Smooth muscle cell (in vitro differentiated cells): ENCODE data around the gene RFX4. TPM values are rescaled to one million over a fixed set of nuclear protein-coding genes. Genes with fewer than 3 reads are reported as not detected.

Experiments used
- DNase-seq: peaks from one replicate; lab custom pipeline; 2025; ENCODE audit not compliant: unreplicated experiment; lab: John Stamatoyannopoulos, UW
- H2AFZ ChIP-seq: fragments of 200-600 bp; sonication (generic); 2 replicates; pipeline ENCODE4 v1.6.0; 2016; ENCODE audit warnings: antibody characterized with exemption, low read depth, mild to moderate bottlenecking
- H3F3A ChIP-seq: fragments of 200-600 bp; sonication (generic); 2 replicates; pipeline ENCODE4 v1.6.0; 2017; ENCODE audit warnings: antibody characterized with exemption, low read depth
- H3K27ac ChIP-seq: fragments of 200-600 bp; sonication (generic); 2 replicates; pipeline ENCODE4 v1.5.1; 2016; ENCODE audit warnings: low read depth, mild to moderate bottlenecking
- H3K27me3 ChIP-seq: fragments of 200-600 bp; sonication (generic); 2 replicates; pipeline ENCODE4 v1.6.1; 2016; ENCODE audit warnings: low read depth, mild to moderate bottlenecking
- H3K36me3 ChIP-seq: fragments of 200-600 bp; sonication (generic); 2 replicates; pipeline ENCODE4 v1.5.1; 2016; ENCODE audit warnings: low read depth
- H3K4me1 ChIP-seq: fragments of 200-600 bp; sonication (generic); 2 replicates; pipeline ENCODE4 v1.5.1; 2016; ENCODE audit warnings: low read depth
- H3K4me2 ChIP-seq: fragments of 200-600 bp; sonication (generic); 2 replicates; pipeline ENCODE4 v1.6.0; 2016; ENCODE audit warnings: mild to moderate bottlenecking
- H3K4me3 ChIP-seq: fragments of 200-600 bp; sonication (generic); 2 replicates; pipeline ENCODE4 v1.5.1; 2016; ENCODE audit warnings: mild to moderate bottlenecking
- H3K79me2 ChIP-seq: fragments of 200-600 bp; sonication (generic); 2 replicates; pipeline ENCODE4 v1.6.0; 2016; ENCODE audit warnings: low read depth, mild to moderate bottlenecking
- H3K9ac ChIP-seq: fragments of 200-600 bp; sonication (generic); 2 replicates; pipeline ENCODE4 v1.6.0; 2016; ENCODE audit warnings: low read depth
- H3K9me3 ChIP-seq: fragments of 200-600 bp; sonication (generic); replicated peaks from 2 replicates; pipeline ENCODE4 v1.5.1; 2016; ENCODE audit warnings: low read depth
- H4K20me1 ChIP-seq: fragments of 200-600 bp; sonication (generic); 2 replicates; pipeline ENCODE4 v1.6.0; 2016; ENCODE audit warnings: low read depth
- CTCF ChIP-seq: fragments of 200-600 bp; sonication (generic); IDR thresholded peaks from 2 replicates; pipeline ENCODE4 v1.5.1; 2017; ENCODE audit warnings: borderline replicate concordance, mild to moderate bottlenecking, antibody characterized with exemption; ENCODE audit not compliant: insufficient read depth, poor library complexity, severe bottlenecking
- WGBS: methylation state at CpG from one replicate; pipeline ENCODE4 v1.1.7; 2016; ENCODE audit warnings: low lambda C conversion rate; 5-methylcytosine and 5-hydroxymethylcytosine counted together
- polyA plus RNA-seq: library from polyadenylated mRNA; unstranded; fragments of >200 nt; fragmentation: Nextera tagmentation; extraction: Ambion mirVana; gene quantifications from 2 replicates; pipeline ENCODE4 v1.2.1, GENCODE V29; 2016
- total RNA-seq: library from RNA; depleted of rRNA; stranded (reverse); fragments of >200 nt; gene quantifications from 2 replicates; pipeline ENCODE4 v1.2.3, GENCODE V29; 2014

The RFX4 gene
- total and polyA plus RNA-seq, 2 experiments from 2014 or later: not detected

- H3K9ac ChIP-seq: no peak overlapping the region
- H3K79me2 ChIP-seq: no peaks in the 10 kb centered on the region
- H3K27me3 ChIP-seq: no peaks in the 10 kb centered on the region
- H3K27ac ChIP-seq: no peak overlapping the region
- H3K4me3 ChIP-seq: no peak overlapping the region
- H3K36me3 ChIP-seq: no peaks in the 10 kb centered on the region
- H3F3A ChIP-seq: no peaks in the 10 kb centered on the region
- WGBS: 95% methylated on average over 4 of the region's 4 CpGs
- no peak overlapping the region for H3K4me2 ChIP-seq
- H3K4me1 ChIP-seq: peaks cover 25% of the 10 kb centered on the region
- H3K9me3 ChIP-seq: no peaks in the 10 kb centered on the region
- H4K20me1 ChIP-seq: no peaks in the 10 kb centered on the region
- TF ChIP-seq CTCF: no peak
- DNase-seq: no peak
- H2AFZ ChIP-seq: no peak overlapping the region
Measured at GRCh38 chr12:106745181-106745745, 162.5 kb downstream of the RFX4 start.

GRCh38 chr12:106747973-106748436 is 165.2 kb downstream of the RFX4 start:
- Histone ChIP-seq H3K4me1 (peaks cover 16% of the 10 kb centered on the region), H3F3A (no peaks in the 10 kb centered on the region), H3K79me2 (no peaks in the 10 kb centered on the region), H3K4me2 (no peak overlapping the region), H3K27me3 (no peaks in the 10 kb centered on the region), H3K9ac (no peak overlapping the region), H4K20me1 (no peaks in the 10 kb centered on the region), H3K27ac (no peak overlapping the region), H3K9me3 (no peaks in the 10 kb centered on the region), H2AFZ (no peak overlapping the region), H3K4me3 (no peak overlapping the region), H3K36me3 (no peaks in the 10 kb centered on the region)
- WGBS: 95% methylated on average over 3 of the region's 3 CpGs
- DNase-seq: no peak
- TF ChIP-seq CTCF: no peak

GRCh38 chr12:106750524-106750923 is 167.7 kb downstream of the RFX4 start:
- no peak overlapping the region for H3K27ac ChIP-seq
- TF ChIP-seq CTCF: no peak
- no peaks in the 10 kb centered on the region for H3K36me3 ChIP-seq
- no peak overlapping the region for H3K4me3 ChIP-seq
- DNase-seq: no peak
- H3K79me2 ChIP-seq: no peaks in the 10 kb centered on the region
- H3F3A ChIP-seq: no peaks in the 10 kb centered on the region
- no peaks in the 10 kb centered on the region for H3K4me1 ChIP-seq
- no peaks in the 10 kb centered on the region for H3K9me3 ChIP-seq
- H3K4me2 ChIP-seq: no peak overlapping the region
- H3K9ac ChIP-seq: no peak overlapping the region
- no peaks in the 10 kb centered on the region for H4K20me1 ChIP-seq
- no peak overlapping the region for H2AFZ ChIP-seq
- WGBS: 91% methylated on average over 3 of the region's 3 CpGs
- H3K27me3 ChIP-seq: no peaks in the 10 kb centered on the region

GRCh38 chr12:106753526-106753925 is 170.7 kb downstream of the RFX4 start:
- no peak for TF ChIP-seq CTCF
- Histone ChIP-seq H3K9me3 (no peaks in the 10 kb centered on the region), H4K20me1 (no peaks in the 10 kb centered on the region), H3K4me1 (no peaks in the 10 kb centered on the region), H2AFZ (no peak overlapping the region), H3K4me2 (no peak overlapping the region), H3K79me2 (no peaks in the 10 kb centered on the region), H3K27me3 (no peaks in the 10 kb centered on the region), H3K36me3 (no peaks in the 10 kb centered on the region), H3F3A (no peaks in the 10 kb centered on the region), H3K27ac (no peak overlapping the region), H3K4me3 (no peak overlapping the region), H3K9ac (no peak overlapping the region)
- 95% methylated on average over 7 of the region's 7 CpGs for WGBS
- DNase-seq: no peak
